ENCODE data around the gene ATP6V0D1. TPM values are rescaled to one million over a fixed set of nuclear protein-coding genes. Genes with fewer than 3 reads are reported as not detected.

Gene ATP6V0D1
- polyA plus RNA-seq, 3 donors, result 354 to 687 (median 631) TPM

DNA sequence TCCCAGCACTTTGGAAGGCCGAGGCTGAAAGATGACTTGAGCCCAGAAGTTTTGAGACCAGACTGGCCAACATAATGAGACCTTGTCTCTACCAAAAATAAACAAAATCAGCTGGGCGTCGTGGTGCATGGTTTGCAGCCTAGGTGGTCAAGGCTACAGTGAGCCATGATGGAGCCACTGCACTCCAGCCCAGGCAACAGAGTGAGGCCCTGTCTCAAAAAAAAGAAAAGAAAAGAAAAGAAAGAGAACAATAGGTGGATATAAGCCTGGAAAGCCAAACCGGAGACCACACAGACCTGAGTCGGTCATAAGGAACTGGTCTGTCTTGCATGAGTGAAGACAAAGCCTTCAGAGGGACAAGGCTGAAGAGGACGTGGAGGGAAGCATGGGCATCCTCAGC is 14.4 kb downstream of the ATP6V0D1 start:
- 86% methylated on average over 2 of the region's 6 CpGs for WGBS (ENCODE audit: insufficient coverage)
- Histone ChIP-seq H3K4me1 (ENCODE audit: control insufficient read depth in 1 of 2, insufficient read depth in 2 of 2, low read length in 2 of 2) (peaks cover 34 to 48% of the 10 kb centered on the region in 2 donors), H3K27ac (ENCODE audit: low read depth in 1 of 2, low read length in 2 of 2) (peak overlapping the region in 1 of 2 donors; percentile 48), H3K9ac (ENCODE audit: insufficient read depth, low read length, poor library complexity, severe bottlenecking) (no peak overlapping the region), H3K4me2 (replicated peaks; ENCODE audit: extremely low read depth, low read length, poor library complexity, severe bottlenecking) (no peak overlapping the region), H3K4me3 (replicated peaks in 1 of 3; ENCODE audit: low read depth in 2 of 3, low read length in 3 of 3) (no peak overlapping the region), H3K27me3 (ENCODE audit: control insufficient read depth in 2 of 2, insufficient read depth in 2 of 2, low read length in 2 of 2) (no peaks in the 10 kb centered on the region), H4K20me1 (ENCODE audit: insufficient read depth, low read length) (peaks cover 100% of the 10 kb centered on the region), H3K9me3 (replicated peaks in 1 of 2; ENCODE audit: control insufficient read depth in 1 of 2, insufficient read depth in 1 of 2, low read length in 2 of 2) (no peaks in the 10 kb centered on the region), H3K79me2 (ENCODE audit: insufficient read depth, low read length) (peaks cover 100% of the 10 kb centered on the region), H3K36me3 (replicated peaks in 1 of 2; ENCODE audit: control insufficient read depth in 1 of 2, insufficient read depth in 2 of 2, low read length in 2 of 2) (peaks cover 18 to 61% of the 10 kb centered on the region in 2 donors), H2AFZ (ENCODE audit: insufficient read depth, low read depth, low read length, poor library complexity, severe bottlenecking) (no peak overlapping the region)
- intact Hi-C loops (cut with micrococcal nuclease), result loop anchor here in 1 of 2 donors (5.0 kb wide), 1 partner anchor 39 kb away; no protein-coding TSS in a partner anchor
- Mint-ChIP-seq H3K9me3 (no peaks in the 10 kb centered on the region), H3K36me3 (peaks cover 10 to 54% of the 10 kb centered on the region in 2 donors), H3K27me3 (ENCODE audit: low read depth in 3 of 3) (no peaks in the 10 kb centered on the region), H3K27ac (peak overlapping the region in 6 of 7 donors; percentile 56 to 80 (median 62)), H3K4me3 (no peak overlapping the region), H3K4me1 (peaks cover 71% of the 10 kb centered on the region)
- TF ChIP-seq, protein P1, sequence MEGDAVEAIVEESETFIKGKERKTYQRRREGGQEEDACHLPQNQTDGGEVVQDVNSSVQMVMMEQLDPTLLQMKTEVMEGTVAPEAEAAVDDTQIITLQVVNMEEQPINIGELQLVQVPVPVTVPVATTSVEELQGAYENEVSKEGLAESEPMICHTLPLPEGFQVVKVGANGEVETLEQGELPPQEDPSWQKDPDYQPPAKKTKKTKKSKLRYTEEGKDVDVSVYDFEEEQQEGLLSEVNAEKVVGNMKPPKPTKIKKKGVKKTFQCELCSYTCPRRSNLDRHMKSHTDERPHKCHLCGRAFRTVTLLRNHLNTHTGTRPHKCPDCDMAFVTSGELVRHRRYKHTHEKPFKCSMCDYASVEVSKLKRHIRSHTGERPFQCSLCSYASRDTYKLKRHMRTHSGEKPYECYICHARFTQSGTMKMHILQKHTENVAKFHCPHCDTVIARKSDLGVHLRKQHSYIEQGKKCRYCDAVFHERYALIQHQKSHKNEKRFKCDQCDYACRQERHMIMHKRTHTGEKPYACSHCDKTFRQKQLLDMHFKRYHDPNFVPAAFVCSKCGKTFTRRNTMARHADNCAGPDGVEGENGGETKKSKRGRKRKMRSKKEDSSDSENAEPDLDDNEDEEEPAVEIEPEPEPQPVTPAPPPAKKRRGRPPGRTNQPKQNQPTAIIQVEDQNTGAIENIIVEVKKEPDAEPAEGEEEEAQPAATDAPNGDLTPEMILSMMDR (IDR thresholded peaks at IDR 0.05), result no peak
- DNase-seq, result no peak

GRCh38 chr16:67464565-67464964 is 16.4 kb downstream of the ATP6V0D1 start:
- peaks cover 100% of the 10 kb centered on the region for H3K79me2 ChIP-seq (ENCODE audit: insufficient read depth, low read length)
- H3K4me2 ChIP-seq (replicated peaks; ENCODE audit: extremely low read depth, low read length, poor library complexity, severe bottlenecking), result no peak overlapping the region
- no peak overlapping the region for H3K4me3 ChIP-seq (replicated peaks in 1 of 3; ENCODE audit: low read depth in 2 of 3, low read length in 3 of 3)
- H3K9me3 ChIP-seq (replicated peaks in 1 of 2; ENCODE audit: control insufficient read depth in 1 of 2, insufficient read depth in 1 of 2, low read length in 2 of 2), result no peaks in the 10 kb centered on the region
- intact Hi-C loops (cut with micrococcal nuclease), result loop anchor here in 1 of 2 donors (2.0 kb wide), 1 partner anchor 36 kb away; no protein-coding TSS in a partner anchor
- no peak overlapping the region for H2AFZ ChIP-seq (ENCODE audit: insufficient read depth, low read depth, low read length, poor library complexity, severe bottlenecking)
- H3K4me1 Mint-ChIP-seq, result peaks cover 73% of the 10 kb centered on the region
- H3K4me1 ChIP-seq (ENCODE audit: control insufficient read depth in 1 of 2, insufficient read depth in 2 of 2, low read length in 2 of 2), result peaks cover 29 to 56% of the 10 kb centered on the region in 2 donors
- H3K36me3 Mint-ChIP-seq, result peaks cover 24 to 70% of the 10 kb centered on the region in 2 donors
- H3K9me3 Mint-ChIP-seq, result no peaks in the 10 kb centered on the region
- H3K27ac Mint-ChIP-seq, result peak overlapping the region in 2 of 7 donors; percentile 37 to 83
- peak overlapping the region in 1 of 2 donors; percentile 48 for H3K27ac ChIP-seq (ENCODE audit: low read depth in 1 of 2, low read length in 2 of 2)
- no peaks in the 10 kb centered on the region for H3K27me3 ChIP-seq (ENCODE audit: control insufficient read depth in 2 of 2, insufficient read depth in 2 of 2, low read length in 2 of 2)
- TF ChIP-seq, protein P1 (IDR thresholded peaks at IDR 0.05), result no peak
- 100% methylated on average over 2 of the region's 2 CpGs for WGBS (ENCODE audit: insufficient coverage)
- DNase-seq, result no peak
- H3K27me3 Mint-ChIP-seq (ENCODE audit: low read depth in 3 of 3), result no peaks in the 10 kb centered on the region
- no peak overlapping the region for H3K4me3 Mint-ChIP-seq
- H4K20me1 ChIP-seq (ENCODE audit: insufficient read depth, low read length), result peaks cover 100% of the 10 kb centered on the region
- H3K36me3 ChIP-seq (replicated peaks in 1 of 2; ENCODE audit: control insufficient read depth in 1 of 2, insufficient read depth in 2 of 2, low read length in 2 of 2), result peaks cover 31 to 81% of the 10 kb centered on the region in 2 donors
- no peak overlapping the region for H3K9ac ChIP-seq (ENCODE audit: insufficient read depth, low read length, poor library complexity, severe bottlenecking)
